ENCODE data around the gene KLHL40.

The KLHL40 gene

GRCh38 chr3:42732829-42733459, 47.6 kb downstream of the KLHL40 start:
- TF ChIP-seq, protein P1, sequence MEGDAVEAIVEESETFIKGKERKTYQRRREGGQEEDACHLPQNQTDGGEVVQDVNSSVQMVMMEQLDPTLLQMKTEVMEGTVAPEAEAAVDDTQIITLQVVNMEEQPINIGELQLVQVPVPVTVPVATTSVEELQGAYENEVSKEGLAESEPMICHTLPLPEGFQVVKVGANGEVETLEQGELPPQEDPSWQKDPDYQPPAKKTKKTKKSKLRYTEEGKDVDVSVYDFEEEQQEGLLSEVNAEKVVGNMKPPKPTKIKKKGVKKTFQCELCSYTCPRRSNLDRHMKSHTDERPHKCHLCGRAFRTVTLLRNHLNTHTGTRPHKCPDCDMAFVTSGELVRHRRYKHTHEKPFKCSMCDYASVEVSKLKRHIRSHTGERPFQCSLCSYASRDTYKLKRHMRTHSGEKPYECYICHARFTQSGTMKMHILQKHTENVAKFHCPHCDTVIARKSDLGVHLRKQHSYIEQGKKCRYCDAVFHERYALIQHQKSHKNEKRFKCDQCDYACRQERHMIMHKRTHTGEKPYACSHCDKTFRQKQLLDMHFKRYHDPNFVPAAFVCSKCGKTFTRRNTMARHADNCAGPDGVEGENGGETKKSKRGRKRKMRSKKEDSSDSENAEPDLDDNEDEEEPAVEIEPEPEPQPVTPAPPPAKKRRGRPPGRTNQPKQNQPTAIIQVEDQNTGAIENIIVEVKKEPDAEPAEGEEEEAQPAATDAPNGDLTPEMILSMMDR (conservative IDR thresholded peaks at IDR 0.05; ENCODE audit: low read depth, low read length), result peak; percentile 45

DNA sequence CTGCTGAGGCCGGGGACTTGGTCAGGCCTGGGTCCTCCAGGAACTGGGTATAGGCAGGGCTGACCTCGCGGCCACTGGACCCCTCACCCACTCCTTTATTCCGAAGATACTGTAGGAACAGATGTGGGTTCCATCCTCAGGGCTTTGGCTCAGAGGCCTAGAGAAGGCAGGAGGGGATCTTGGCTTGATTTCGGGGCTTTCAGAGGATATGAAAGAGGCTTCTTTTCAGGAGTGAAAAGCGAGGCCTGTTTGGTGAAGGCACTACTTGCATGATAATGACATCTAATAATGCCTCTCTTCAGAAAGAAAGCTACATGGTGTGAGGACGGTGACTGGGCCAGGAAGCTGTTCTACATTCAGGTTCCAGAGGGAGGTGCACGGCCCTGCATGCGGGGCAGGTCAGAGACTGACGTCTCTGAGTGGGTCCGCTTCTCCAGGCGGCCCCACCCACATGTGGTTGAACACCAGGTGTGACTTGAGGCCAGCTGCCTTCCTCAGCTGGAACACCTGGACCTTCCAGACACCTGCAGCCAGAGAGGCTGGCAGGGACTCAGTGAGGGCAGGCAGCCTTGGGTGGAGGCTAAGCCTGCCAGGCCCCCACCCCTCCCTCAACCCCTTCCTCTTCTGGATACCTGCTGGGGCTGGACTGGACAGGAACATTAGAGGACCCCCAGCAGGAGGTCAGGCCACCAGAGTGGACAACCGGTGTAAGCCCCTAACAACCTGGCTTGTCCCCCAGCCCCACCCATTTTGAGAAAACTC, 48.3 kb downstream of the KLHL40 start:
- TF ChIP-seq, protein P1 (conservative IDR thresholded peaks at IDR 0.05; ENCODE audit: low read depth, low read length), result no peak
- no peak overlapping the region for H3K4me3 ChIP-seq (ENCODE audit: low read depth, low read length)
- no peak for DNase-seq (ENCODE audit: low read depth)

More at GRCh38 chr3:42732829-42733459, 47.6 kb downstream of the KLHL40 start:
- H3K4me3 ChIP-seq (ENCODE audit: low read depth, low read length), result no peak overlapping the region
- DNase-seq (ENCODE audit: low read depth), result peak; percentile 24

- TF ChIP-seq, protein P1 (conservative IDR thresholded peaks at IDR 0.05; ENCODE audit: low read depth, low read length), result no peak
- no peak for DNase-seq (ENCODE audit: low read depth)
- H3K4me3 ChIP-seq (ENCODE audit: low read depth, low read length), result no peak overlapping the region
Observed at GRCh38 chr3:42734263-42734860, 49.0 kb downstream of the KLHL40 start.

GRCh38 chr3:42735019-42735418, 49.7 kb downstream of the KLHL40 start:
- no peak overlapping the region for H3K4me3 ChIP-seq (ENCODE audit: low read depth, low read length)
- TF ChIP-seq, protein P1 (conservative IDR thresholded peaks at IDR 0.05; ENCODE audit: low read depth, low read length), result no peak
- no peak for DNase-seq (ENCODE audit: low read depth)

GRCh38 chr3:42735615-42736014, 50.3 kb downstream of the KLHL40 start:
- TF ChIP-seq, protein P1 (conservative IDR thresholded peaks at IDR 0.05; ENCODE audit: low read depth, low read length), result no peak
- DNase-seq (ENCODE audit: low read depth), result no peak
- H3K4me3 ChIP-seq (ENCODE audit: low read depth, low read length), result no peak overlapping the region

DNA sequence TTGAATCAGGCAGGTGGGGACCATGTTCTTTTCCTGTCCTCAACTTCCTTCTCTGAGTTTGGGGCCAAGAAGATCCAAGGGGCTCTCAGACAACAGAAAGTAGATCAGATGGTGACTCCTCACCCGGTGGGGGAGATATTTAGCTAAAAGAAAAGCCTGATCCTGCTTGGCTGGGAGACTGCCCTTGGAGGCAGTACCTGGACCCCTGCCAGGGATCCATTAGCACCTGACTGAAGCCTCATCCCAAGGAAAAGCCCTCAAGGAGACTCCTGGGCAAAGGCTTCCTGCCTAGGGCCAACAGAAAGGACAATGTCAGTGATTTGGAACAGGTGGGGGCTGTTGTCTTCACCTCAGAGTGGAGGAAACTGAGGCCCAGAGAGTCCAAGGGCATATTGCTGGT, 50.7 kb downstream of the KLHL40 start:
- H3K4me3 ChIP-seq (ENCODE audit: low read depth, low read length), result no peak overlapping the region
- TF ChIP-seq, protein P1 (conservative IDR thresholded peaks at IDR 0.05; ENCODE audit: low read depth, low read length), result no peak
- DNase-seq (ENCODE audit: low read depth), result no peak

All from choroid plexus epithelial cell (primary cell).